Endothelial cell of hepatic sinusoid (primary cell): Measurements from ENCODE around the gene ASH1L.

Source experiments
- in situ Hi-C: cut with HindIII; loops from 2 replicates; pipeline ENCODE4 v1.10.0; 2017; ENCODE audit warnings: low sequenced_read_pairs

Gene ASH1L

GRCh38 chr1:155287987-155288543, 274.5 kb downstream of the ASH1L start:
- in situ Hi-C loops: no loop called here

GRCh38 chr1:155286544-155286943, 276.1 kb downstream of the ASH1L start:
- in situ Hi-C loops: no loop called here

- in situ Hi-C loops: no loop called here
These were observed 277.0 kb downstream of the ASH1L start for GRCh38 chr1:155285631-155286044.
